ENCODE results near the gene CACNA2D4. TPM values are rescaled to one million over a fixed set of nuclear protein-coding genes. Genes with fewer than 3 reads are reported as not detected.

Gene CACNA2D4
- total and polyA plus RNA-seq, 4 donors: 0.82 to 2.8 (median 1.3) TPM

DNA sequence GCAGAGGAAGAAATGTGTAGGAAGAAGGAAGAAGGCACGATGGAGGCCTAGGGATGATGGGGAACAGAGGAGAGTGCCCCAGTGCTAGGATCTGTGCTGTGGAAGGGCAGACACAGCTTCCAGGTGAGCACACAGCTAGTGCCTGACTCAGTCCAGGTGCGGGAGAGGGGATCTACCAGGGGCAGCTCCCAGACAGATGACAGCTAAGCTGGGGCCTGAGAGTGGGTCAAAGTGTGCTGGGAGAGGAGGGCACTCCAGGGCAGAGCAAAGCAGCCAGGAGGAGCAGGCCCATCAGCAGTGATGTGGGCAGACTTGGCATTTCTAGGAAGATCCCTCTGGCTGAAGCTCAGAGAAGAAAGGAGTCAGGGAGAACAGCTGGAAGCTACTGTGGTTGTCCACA, 61.4 kb downstream of the CACNA2D4 start:
- H3K4me1 ChIP-seq (ENCODE audit: control insufficient read depth in 4 of 4, insufficient read depth in 4 of 4, low read length in 3 of 4): no peaks in the 10 kb centered on the region
- no peak overlapping the region for H3K27ac ChIP-seq (ENCODE audit: low read depth in 1 of 2, low read length in 2 of 2)
- 45% methylated on average over 2 of the region's 2 CpGs for WGBS
- TF ChIP-seq, protein P1, sequence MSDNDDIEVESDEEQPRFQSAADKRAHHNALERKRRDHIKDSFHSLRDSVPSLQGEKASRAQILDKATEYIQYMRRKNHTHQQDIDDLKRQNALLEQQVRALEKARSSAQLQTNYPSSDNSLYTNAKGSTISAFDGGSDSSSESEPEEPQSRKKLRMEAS (IDR thresholded peaks at IDR 0.05): no peak
- TF ChIP-seq HNF4G (IDR thresholded peaks at IDR 0.05) (no peak), RAD21 (IDR thresholded peaks at IDR 0.05) (no peak), RXRA (IDR thresholded peaks at IDR 0.05) (no peak), HNF4A (conservative IDR thresholded peaks at IDR 0.05) (no peak), SP1 (IDR thresholded peaks at IDR 0.05) (no peak), EGR1 (IDR thresholded peaks at IDR 0.05; ENCODE audit: low read depth in 2 of 2) (no peak), FOXA1 (IDR thresholded peaks at IDR 0.05) (no peak), YY1 (IDR thresholded peaks at IDR 0.05) (no peak), JUND (IDR thresholded peaks at IDR 0.05) (no peak), NR2F2 (IDR thresholded peaks at IDR 0.05) (no peak), TAF1 (conservative IDR thresholded peaks at IDR 0.05) (no peak), GABPA (IDR thresholded peaks at IDR 0.05 in 1 of 2, conservative IDR thresholded peaks at IDR 0.05 in 1 of 2) (no peak), FOXA2 (IDR thresholded peaks at IDR 0.05) (no peak)
- TF ChIP-seq, protein P2, sequence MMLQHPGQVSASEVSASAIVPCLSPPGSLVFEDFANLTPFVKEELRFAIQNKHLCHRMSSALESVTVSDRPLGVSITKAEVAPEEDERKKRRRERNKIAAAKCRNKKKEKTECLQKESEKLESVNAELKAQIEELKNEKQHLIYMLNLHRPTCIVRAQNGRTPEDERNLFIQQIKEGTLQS (IDR thresholded peaks at IDR 0.05): no peak
- TF ChIP-seq, protein P3, sequence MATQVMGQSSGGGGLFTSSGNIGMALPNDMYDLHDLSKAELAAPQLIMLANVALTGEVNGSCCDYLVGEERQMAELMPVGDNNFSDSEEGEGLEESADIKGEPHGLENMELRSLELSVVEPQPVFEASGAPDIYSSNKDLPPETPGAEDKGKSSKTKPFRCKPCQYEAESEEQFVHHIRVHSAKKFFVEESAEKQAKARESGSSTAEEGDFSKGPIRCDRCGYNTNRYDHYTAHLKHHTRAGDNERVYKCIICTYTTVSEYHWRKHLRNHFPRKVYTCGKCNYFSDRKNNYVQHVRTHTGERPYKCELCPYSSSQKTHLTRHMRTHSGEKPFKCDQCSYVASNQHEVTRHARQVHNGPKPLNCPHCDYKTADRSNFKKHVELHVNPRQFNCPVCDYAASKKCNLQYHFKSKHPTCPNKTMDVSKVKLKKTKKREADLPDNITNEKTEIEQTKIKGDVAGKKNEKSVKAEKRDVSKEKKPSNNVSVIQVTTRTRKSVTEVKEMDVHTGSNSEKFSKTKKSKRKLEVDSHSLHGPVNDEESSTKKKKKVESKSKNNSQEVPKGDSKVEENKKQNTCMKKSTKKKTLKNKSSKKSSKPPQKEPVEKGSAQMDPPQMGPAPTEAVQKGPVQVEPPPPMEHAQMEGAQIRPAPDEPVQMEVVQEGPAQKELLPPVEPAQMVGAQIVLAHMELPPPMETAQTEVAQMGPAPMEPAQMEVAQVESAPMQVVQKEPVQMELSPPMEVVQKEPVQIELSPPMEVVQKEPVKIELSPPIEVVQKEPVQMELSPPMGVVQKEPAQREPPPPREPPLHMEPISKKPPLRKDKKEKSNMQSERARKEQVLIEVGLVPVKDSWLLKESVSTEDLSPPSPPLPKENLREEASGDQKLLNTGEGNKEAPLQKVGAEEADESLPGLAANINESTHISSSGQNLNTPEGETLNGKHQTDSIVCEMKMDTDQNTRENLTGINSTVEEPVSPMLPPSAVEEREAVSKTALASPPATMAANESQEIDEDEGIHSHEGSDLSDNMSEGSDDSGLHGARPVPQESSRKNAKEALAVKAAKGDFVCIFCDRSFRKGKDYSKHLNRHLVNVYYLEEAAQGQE (IDR thresholded peaks at IDR 0.05): no peak
- TF ChIP-seq, protein P4, sequence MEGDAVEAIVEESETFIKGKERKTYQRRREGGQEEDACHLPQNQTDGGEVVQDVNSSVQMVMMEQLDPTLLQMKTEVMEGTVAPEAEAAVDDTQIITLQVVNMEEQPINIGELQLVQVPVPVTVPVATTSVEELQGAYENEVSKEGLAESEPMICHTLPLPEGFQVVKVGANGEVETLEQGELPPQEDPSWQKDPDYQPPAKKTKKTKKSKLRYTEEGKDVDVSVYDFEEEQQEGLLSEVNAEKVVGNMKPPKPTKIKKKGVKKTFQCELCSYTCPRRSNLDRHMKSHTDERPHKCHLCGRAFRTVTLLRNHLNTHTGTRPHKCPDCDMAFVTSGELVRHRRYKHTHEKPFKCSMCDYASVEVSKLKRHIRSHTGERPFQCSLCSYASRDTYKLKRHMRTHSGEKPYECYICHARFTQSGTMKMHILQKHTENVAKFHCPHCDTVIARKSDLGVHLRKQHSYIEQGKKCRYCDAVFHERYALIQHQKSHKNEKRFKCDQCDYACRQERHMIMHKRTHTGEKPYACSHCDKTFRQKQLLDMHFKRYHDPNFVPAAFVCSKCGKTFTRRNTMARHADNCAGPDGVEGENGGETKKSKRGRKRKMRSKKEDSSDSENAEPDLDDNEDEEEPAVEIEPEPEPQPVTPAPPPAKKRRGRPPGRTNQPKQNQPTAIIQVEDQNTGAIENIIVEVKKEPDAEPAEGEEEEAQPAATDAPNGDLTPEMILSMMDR (IDR thresholded peaks at IDR 0.05; ENCODE audit: low read depth, low read length, missing input control): no peak
- TF ChIP-seq, protein P5, sequence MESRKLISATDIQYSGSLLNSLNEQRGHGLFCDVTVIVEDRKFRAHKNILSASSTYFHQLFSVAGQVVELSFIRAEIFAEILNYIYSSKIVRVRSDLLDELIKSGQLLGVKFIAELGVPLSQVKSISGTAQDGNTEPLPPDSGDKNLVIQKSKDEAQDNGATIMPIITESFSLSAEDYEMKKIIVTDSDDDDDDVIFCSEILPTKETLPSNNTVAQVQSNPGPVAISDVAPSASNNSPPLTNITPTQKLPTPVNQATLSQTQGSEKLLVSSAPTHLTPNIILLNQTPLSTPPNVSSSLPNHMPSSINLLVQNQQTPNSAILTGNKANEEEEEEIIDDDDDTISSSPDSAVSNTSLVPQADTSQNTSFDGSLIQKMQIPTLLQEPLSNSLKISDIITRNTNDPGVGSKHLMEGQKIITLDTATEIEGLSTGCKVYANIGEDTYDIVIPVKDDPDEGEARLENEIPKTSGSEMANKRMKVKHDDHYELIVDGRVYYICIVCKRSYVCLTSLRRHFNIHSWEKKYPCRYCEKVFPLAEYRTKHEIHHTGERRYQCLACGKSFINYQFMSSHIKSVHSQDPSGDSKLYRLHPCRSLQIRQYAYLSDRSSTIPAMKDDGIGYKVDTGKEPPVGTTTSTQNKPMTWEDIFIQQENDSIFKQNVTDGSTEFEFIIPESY (IDR thresholded peaks at IDR 0.05): no peak
- H3K9ac ChIP-seq (ENCODE audit: low read depth in 1 of 2, low read length in 2 of 2): no peak overlapping the region
- peaks cover 0 to 5% (median 0%) of the 10 kb centered on the region in 4 donors for H3K9me3 ChIP-seq (ENCODE audit: control insufficient read depth in 4 of 4, low read length in 3 of 4)
- peaks cover 0 to 4% (median 0%) of the 10 kb centered on the region in 4 donors for H3K27me3 ChIP-seq (ENCODE audit: control insufficient read depth in 4 of 4, insufficient read depth in 4 of 4, low read length in 3 of 4)
- no peaks in the 10 kb centered on the region for H3K36me3 ChIP-seq (ENCODE audit: control insufficient read depth in 4 of 4, insufficient read depth in 3 of 4, low read depth in 1 of 4, low read length in 3 of 4)
- H3K4me3 ChIP-seq (ENCODE audit: low read depth in 1 of 3, low read length in 3 of 3): no peak overlapping the region
- no peak for DNase-seq (ENCODE audit: low spot score)
